Retinal pigment epithelial cell (primary cell): ENCODE data around the gene GUCY2C.

Experiments used
- DNase-seq: peaks from one replicate; pipeline ENCODE4 v3.0.0-alpha.2; 2010; ENCODE audit warnings: low read depth
- H3K4me3 ChIP-seq: 2 replicates; pipeline ENCODE4 v1.5.1; 2011; ENCODE audit warnings: mild to moderate bottlenecking, low read length, control low read depth, moderate library complexity
- TF ChIP-seq, protein P1 (sequence below): conservative IDR thresholded peaks from 2 replicates; pipeline ENCODE4 v1.5.1; 2011; ENCODE audit warnings: low read depth, low read length, control low read depth, inconsistent platforms

Gene GUCY2C

DNA sequence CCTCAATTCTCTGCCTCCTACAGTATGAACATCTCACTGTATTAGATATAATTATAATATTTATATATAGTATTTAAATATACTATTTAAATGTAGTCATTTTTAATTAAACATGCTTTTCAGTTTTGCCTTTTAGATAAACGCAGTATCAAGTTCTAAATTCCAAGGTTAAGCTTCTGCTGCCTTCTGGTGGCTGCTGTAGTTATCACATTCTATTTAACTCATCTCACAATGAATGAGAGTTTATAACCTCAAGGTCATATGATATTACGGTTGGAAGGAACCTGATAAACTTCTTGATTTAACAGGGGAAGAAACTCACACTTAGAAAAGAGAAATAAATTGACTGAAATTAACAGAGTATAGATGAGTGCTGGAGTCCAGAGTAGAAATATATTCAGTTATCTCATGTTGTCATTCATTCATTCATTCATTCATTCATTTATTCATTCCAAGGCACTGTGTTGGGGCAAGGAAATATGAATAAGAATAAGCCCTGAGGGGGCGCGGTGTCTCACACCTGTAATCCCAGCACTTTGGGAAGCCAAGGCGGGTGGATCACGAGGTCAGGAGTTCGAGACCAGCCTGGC is 31.9 kb downstream of the GUCY2C start:
- H3K4me3 ChIP-seq: no peak overlapping the region
- TF ChIP-seq, protein P1, sequence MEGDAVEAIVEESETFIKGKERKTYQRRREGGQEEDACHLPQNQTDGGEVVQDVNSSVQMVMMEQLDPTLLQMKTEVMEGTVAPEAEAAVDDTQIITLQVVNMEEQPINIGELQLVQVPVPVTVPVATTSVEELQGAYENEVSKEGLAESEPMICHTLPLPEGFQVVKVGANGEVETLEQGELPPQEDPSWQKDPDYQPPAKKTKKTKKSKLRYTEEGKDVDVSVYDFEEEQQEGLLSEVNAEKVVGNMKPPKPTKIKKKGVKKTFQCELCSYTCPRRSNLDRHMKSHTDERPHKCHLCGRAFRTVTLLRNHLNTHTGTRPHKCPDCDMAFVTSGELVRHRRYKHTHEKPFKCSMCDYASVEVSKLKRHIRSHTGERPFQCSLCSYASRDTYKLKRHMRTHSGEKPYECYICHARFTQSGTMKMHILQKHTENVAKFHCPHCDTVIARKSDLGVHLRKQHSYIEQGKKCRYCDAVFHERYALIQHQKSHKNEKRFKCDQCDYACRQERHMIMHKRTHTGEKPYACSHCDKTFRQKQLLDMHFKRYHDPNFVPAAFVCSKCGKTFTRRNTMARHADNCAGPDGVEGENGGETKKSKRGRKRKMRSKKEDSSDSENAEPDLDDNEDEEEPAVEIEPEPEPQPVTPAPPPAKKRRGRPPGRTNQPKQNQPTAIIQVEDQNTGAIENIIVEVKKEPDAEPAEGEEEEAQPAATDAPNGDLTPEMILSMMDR: peak; percentile 75
- DNase-seq: peak; percentile 12

DNA sequence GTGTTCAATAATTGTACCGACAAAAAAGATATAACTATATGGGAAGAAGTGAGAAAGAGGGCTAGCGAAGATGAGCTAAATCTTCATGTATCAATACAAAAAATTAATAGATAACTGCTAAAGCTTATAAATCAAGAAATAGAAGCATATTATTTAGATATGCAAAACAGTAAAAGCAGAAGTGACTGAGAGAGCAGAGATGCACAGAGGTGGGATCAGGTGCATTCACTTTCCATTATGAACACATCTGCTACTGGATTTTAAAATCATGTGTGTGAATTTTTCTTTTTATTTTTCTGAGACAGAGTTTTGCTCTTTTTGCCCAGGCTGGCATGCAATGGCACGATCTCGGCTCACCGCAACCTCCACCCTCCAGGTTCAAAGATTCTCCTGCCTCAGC is 33.4 kb downstream of the GUCY2C start:
- no peak for DNase-seq
- TF ChIP-seq, protein P1: no peak
- H3K4me3 ChIP-seq: no peak overlapping the region

DNA sequence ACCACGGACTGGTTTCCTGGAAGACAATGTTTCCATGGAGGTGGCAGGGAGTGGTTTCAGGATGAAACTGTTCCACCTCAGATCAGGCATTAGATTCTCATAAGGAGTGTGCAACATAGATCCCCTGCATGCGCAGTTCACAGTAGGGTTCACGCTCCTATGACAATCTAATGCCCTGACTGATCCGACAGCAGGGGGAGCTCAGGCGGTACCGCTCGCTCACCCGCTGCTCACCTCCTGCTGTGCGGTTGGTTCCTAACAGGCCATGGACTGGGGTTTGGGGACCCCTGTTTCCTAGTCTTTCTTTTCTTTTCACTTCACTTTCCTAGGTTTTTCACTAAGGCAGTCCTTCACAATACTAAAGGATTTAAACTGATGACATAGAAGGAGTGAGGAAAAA is 39.6 kb downstream of the GUCY2C start:
- DNase-seq: no peak
- TF ChIP-seq, protein P1: no peak
- H3K4me3 ChIP-seq: no peak overlapping the region

DNA sequence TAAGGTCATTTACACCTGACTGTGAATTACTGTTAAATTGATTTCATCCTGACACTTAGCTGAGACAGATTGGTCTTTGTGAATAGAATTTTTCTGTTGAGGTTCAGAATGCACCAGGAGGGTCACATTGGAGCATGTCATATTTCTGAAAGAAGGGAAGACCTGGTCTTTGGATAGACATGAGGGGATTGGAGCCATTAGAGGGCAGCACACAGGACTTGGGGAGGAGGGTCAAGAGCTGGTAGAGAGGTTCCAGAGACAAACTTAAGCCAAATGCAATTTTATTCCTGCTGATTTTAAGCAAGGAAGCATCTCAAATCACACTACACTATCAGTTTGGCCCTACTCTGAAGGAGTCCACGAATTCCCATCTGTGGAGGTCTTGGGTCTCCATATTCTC is 41.1 kb downstream of the GUCY2C start:
- no peak for DNase-seq
- TF ChIP-seq, protein P1: no peak

DNA sequence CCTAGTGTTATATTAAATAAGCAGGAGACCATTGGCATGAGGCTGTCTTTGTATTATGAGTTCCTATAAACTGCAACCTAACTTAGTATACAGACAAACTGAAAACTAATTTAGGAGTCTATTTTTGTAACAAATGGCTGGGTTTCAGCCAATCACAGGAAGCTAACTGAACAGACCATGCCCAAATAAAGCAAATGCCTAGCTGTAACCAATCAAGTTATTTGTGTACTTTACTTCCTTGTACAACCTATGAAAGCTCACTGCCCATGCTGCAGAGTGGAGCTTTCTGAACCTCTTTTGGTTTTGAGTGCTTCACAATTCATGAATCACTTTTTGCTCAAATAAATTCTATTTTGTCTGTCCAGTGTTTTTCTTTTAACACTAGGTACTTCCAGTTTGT is 41.6 kb downstream of the GUCY2C start:
- no peak for DNase-seq
- TF ChIP-seq, protein P1: no peak
- no peak overlapping the region for H3K4me3 ChIP-seq

More for the DNA sequence above, 41.1 kb downstream of the GUCY2C start:
- H3K4me3 ChIP-seq: no peak overlapping the region

DNA sequence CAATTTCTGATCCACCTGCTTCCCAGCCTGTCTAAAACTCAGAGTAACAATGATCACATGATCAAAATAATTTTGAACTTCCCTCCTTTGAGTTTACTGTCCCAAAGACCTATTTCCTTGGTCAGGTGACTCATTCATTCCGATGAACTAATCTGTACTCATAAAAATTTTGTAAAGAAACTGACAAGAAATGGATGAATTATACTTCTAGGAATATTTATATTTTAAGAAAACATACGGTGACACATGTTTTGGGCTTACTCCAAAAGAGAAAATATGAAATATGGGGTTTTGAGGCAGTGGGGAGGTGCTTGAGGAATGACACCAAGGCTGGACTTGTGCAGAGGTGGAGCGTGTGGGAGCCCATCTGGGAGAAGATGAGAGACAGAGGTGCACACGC is 42.0 kb downstream of the GUCY2C start:
- TF ChIP-seq, protein P1: no peak
- H3K4me3 ChIP-seq: no peak overlapping the region
- DNase-seq: no peak

DNA sequence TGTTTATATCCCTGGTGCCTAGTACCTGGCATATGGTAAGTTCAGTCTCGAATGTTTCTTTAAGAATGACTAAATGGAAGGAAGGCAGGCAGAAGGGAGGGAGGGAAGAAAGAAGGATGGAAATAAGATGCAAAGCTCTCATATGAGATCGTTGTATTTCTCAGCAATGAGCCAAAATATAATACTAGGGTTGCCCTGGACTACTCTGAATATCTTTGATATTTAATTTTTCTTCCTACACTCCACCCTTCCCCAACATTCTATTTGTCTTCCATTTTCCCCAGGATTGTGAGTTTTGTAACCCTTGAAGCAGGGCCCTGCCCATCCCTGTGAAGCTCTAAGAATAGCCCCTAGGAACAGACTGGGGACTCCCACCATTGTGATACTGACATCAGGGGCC is 43.9 kb downstream of the GUCY2C start:
- no peak for DNase-seq
- H3K4me3 ChIP-seq: no peak overlapping the region
- TF ChIP-seq, protein P1: no peak
